Measurements from ENCODE around the gene APBB2. TPM values are rescaled to one million over a fixed set of nuclear protein-coding genes. Genes with fewer than 3 reads are reported as not detected.

The APBB2 gene
- total and polyA plus RNA-seq, 8 donors: 4.7 to 55.4 (median 23.1) TPM

DNA sequence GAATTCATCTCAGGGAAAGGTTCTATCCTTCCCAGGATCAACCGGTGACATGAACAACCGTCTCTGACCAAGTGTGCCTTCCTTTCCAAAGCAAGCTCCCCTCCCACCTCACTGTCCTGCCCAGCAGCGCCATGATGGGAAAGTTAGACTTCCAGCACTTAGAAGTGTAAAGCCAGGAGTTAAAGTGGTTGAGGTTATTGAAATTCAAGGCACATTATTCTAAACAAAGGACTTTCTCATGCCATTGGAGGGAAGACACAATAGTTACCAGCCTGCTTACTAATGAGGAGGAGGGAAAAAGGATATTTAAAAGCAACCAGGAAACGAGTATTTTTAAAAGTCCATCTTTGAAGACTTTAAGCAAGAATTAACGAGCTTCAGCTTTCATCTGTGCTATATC lies 367.8 kb downstream of the APBB2 start:
- Histone ChIP-seq H3K27me3 (no peaks in the 10 kb centered on the region), H3K36me3 (no peaks in the 10 kb centered on the region), H3K4me1 (peaks cover 0 to 9% (median 0%) of the 10 kb centered on the region in 4 donors), H3K4me3 (no peak overlapping the region), H3K9me3 (no peaks in the 10 kb centered on the region), H3K27ac (no peak overlapping the region)
- DNase-seq: no peak
- TF ChIP-seq, protein P1, sequence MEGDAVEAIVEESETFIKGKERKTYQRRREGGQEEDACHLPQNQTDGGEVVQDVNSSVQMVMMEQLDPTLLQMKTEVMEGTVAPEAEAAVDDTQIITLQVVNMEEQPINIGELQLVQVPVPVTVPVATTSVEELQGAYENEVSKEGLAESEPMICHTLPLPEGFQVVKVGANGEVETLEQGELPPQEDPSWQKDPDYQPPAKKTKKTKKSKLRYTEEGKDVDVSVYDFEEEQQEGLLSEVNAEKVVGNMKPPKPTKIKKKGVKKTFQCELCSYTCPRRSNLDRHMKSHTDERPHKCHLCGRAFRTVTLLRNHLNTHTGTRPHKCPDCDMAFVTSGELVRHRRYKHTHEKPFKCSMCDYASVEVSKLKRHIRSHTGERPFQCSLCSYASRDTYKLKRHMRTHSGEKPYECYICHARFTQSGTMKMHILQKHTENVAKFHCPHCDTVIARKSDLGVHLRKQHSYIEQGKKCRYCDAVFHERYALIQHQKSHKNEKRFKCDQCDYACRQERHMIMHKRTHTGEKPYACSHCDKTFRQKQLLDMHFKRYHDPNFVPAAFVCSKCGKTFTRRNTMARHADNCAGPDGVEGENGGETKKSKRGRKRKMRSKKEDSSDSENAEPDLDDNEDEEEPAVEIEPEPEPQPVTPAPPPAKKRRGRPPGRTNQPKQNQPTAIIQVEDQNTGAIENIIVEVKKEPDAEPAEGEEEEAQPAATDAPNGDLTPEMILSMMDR (IDR thresholded peaks at IDR 0.05): no peak
- TF ChIP-seq POLR2A (IDR thresholded peaks at IDR 0.05) (no peak), POLR2AphosphoS5 (IDR thresholded peaks at IDR 0.05) (no peak), EP300 (IDR thresholded peaks at IDR 0.05) (no peak)
- 88 to 94% (median 93%) methylated on average over 5 of the region's 5 CpGs for WGBS, 5 donors
- intact Hi-C loops (cut with DNase I; ENCODE audit: low total_unique reads): no loop called here

DNA sequence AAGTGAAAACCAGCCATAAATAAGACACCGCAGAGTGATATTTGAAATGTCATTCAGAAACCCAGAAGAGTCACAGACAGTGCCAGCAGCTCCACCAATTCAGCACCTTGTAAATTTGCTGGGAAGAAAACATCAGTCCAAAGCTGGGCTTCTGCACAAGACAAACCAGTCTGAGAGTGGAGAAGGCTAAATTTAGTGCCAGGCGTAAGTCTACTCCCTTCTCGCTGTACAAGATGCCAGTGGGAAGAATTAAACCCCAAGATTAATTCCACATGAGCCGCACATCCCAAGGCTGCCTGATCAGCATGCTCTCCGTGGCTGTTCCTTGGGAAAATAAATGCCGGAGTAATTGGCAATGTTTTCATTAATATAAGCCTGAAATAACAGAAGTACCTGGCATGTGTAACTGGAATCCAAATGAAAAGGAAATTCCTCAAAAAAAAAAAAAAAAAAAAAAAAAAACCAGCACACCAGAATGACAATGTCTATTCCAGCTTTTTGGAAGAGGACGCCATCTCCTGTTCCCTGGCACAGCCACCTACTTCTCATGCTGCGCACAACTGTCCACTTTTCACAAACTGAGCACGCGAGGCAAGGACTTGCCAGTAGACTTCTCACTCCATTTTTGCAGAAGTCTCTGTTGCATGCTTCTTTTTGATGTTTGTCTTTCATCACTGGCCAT lies 369.0 kb downstream of the APBB2 start:
- TF ChIP-seq EP300 (IDR thresholded peaks at IDR 0.05) (no peak), POLR2AphosphoS5 (IDR thresholded peaks at IDR 0.05) (no peak), POLR2A (IDR thresholded peaks at IDR 0.05) (no peak)
- TF ChIP-seq, protein P1 (IDR thresholded peaks at IDR 0.05): no peak
- intact Hi-C loops (cut with DNase I; ENCODE audit: low total_unique reads): no loop called here
- Histone ChIP-seq H3K4me3 (no peak overlapping the region), H3K27ac (no peak overlapping the region), H3K9me3 (no peaks in the 10 kb centered on the region), H3K27me3 (no peaks in the 10 kb centered on the region), H3K36me3 (no peaks in the 10 kb centered on the region), H3K4me1 (peaks cover 0 to 9% (median 0%) of the 10 kb centered on the region in 4 donors)
- DNase-seq: no peak
- WGBS, 5 donors: 71 to 92% (median 87%) methylated on average over 10 of the region's 10 CpGs

DNA sequence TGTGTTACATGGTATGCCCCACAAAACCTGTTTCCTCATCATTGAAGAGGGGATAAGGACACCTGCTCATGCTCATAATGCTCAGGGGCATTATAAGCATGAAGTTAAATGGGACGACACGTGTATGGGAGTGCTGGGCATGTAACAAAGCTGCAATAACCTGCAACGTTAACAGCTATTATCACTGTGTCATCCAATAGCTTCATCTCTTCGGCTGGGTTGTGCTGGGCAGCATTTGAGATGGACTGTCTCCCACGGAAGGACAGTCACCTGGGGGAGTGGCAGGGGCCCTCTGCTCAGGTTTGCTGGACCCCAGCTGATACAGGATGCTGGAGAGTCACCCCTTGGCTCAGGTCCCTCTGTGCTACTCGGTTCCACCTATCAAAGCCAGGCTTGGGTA lies 370.1 kb downstream of the APBB2 start:
- Histone ChIP-seq H3K4me3 (no peak overlapping the region), H3K27ac (peak overlapping the region in 1 of 5 donors; percentile 14), H3K9me3 (no peaks in the 10 kb centered on the region), H3K36me3 (no peaks in the 10 kb centered on the region), H3K27me3 (no peaks in the 10 kb centered on the region), H3K4me1 (peaks cover 0 to 9% (median 0%) of the 10 kb centered on the region in 4 donors)
- no peak for DNase-seq
- intact Hi-C loops (cut with DNase I; ENCODE audit: low total_unique reads): no loop called here
- 83 to 89% (median 85%) methylated on average over 5 to 6 of the region's 6 CpGs for WGBS, 5 donors
- no peak for TF ChIP-seq EP300 (IDR thresholded peaks at IDR 0.05)
- TF ChIP-seq POLR2A (IDR thresholded peaks at IDR 0.05): no peak
- TF ChIP-seq, protein P1 (IDR thresholded peaks at IDR 0.05): no peak
- no peak for TF ChIP-seq POLR2AphosphoS5 (IDR thresholded peaks at IDR 0.05)

DNA sequence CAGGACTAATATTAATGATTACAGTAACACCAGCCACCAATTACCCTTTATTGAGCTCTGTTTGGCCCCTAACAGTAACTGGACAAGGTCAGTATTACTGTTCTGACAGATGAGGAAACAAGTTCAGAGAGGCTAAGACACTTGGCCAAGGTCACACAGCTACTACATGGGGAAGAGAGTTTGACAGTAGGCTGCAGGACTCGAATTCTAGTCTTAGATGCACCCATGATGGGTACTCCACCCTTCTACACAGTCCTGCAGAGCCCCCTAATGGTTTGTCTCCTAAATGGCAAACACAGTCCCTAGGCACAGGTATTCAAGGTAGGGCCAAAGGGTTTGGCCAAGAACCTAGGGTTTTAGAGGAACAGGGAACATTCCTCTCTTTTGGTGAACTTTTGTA lies 370.6 kb downstream of the APBB2 start:
- intact Hi-C loops (cut with DNase I; ENCODE audit: low total_unique reads): no loop called here
- no peak for DNase-seq
- TF ChIP-seq POLR2AphosphoS5 (IDR thresholded peaks at IDR 0.05) (no peak), POLR2A (IDR thresholded peaks at IDR 0.05) (no peak), EP300 (IDR thresholded peaks at IDR 0.05) (no peak)
- TF ChIP-seq, protein P1 (IDR thresholded peaks at IDR 0.05): no peak

More for the DNA sequence above, 370.6 kb downstream of the APBB2 start:
- H3K36me3 ChIP-seq: no peaks in the 10 kb centered on the region
- no peak overlapping the region for H3K4me3 ChIP-seq
- WGBS, 5 donors: 76 to 100% (median 83%) methylated on average over 1 of the region's 1 CpG
- H3K27me3 ChIP-seq: no peaks in the 10 kb centered on the region
- H3K9me3 ChIP-seq: no peaks in the 10 kb centered on the region
- peak overlapping the region in 1 of 5 donors; percentile 14 for H3K27ac ChIP-seq
- H3K4me1 ChIP-seq: peaks cover 0 to 9% (median 0%) of the 10 kb centered on the region in 4 donors
